HCT116 (cell line): ENCODE data around the gene MED10. TPM values are rescaled to one million over a fixed set of nuclear protein-coding genes. Genes with fewer than 3 reads are reported as not detected.

ENCODE experiments used
- ATAC-seq: fragments of 200-7000 bp; cut with Tn5 transposase; 2 replicates; pipeline ENCODE4 v1.9.1; 2020; ENCODE audit warnings: mild to moderate bottlenecking, moderate library complexity
- BruUV-seq: library from RNA; stranded (reverse); fragments of 400-500 nt; replicated peaks from 2 replicates; lab custom pipeline; 2021; lab: Mats Ljungman, UMichigan
- CTCF ChIA-PET: fragments of 300-600 bp; sonication (Branson Sonifier 250); formaldehyde crosslinking; loops from one replicate; lab custom pipeline; 2021; ENCODE audit warnings: antibody characterized with exemption; lab: Charles Lee
- POLR2A ChIA-PET: fragments of 300-600, 350-600 bp; sonication (Branson Sonifier 250); formaldehyde crosslinking; loops from one replicate; lab custom pipeline; 2021; ENCODE audit warnings: antibody characterized with exemption; lab: Charles Lee
- RAD21 ChIA-PET, 2 experiments: fragments of 300-600 bp; sonication (Branson Sonifier 250); formaldehyde crosslinking; loops; one replicate each; lab custom pipeline; 2023; ENCODE audit warnings: low total read pairs in 2 of 2; ENCODE audit not compliant: uncharacterized antibody in 2 of 2, unreplicated experiment in 2 of 2, low non-redundant PET in 1 of 2; lab: Charles Lee
- DNase-seq: peaks from one replicate; pipeline ENCODE4 v3.0.0-alpha.2; 2010; ENCODE audit warnings: low read depth, low spot score
- H2AFZ ChIP-seq: fragments of 200-600 bp; shearing (Covaris generic), sonication (generic); 2 replicates; pipeline ENCODE4 v1.6.1; 2017; ENCODE audit warnings: low read depth, mixed run types, mixed read lengths, antibody characterized with exemption, low read length; ENCODE audit not compliant: poor library complexity, severe bottlenecking
- H3K27ac ChIP-seq: 2 replicates; pipeline ENCODE4 v1.5.1; 2012; ENCODE audit warnings: low read depth, low read length
- H3K27me3 ChIP-seq: fragments of 200-600 bp; sonication (generic); 2 replicates; pipeline ENCODE4 v1.6.1; 2016; ENCODE audit warnings: mixed run types, low read length, mixed read lengths; ENCODE audit not compliant: insufficient read depth
- H3K36me3 ChIP-seq, 2 experiments: fragments of 200-500 bp in 1 of 2; fragments of 200-600 bp in 1 of 2; sonication (Bioruptor generic) in 1 of 2; sonication (generic) in 1 of 2; 2 replicates each; pipeline versions ENCODE4 v1.5.1 to v1.6.1; 2014 to 2016; ENCODE audit warnings: low read length in 2 of 2, inconsistent platforms in 1 of 2, mixed read lengths in 1 of 2, mixed run types in 1 of 2; ENCODE audit not compliant: insufficient read depth in 2 of 2, control insufficient read depth in 1 of 2
- H3K4me1 ChIP-seq, 2 experiments: fragments of 200-600 bp in 1 of 2; sonication (generic) in 1 of 2; 2 replicates each; pipeline versions ENCODE4 v1.5.1 to v1.6.1; 2012 to 2017; ENCODE audit warnings: low read length in 2 of 2, inconsistent platforms in 1 of 2, mild to moderate bottlenecking in 1 of 2, mixed read lengths in 1 of 2, mixed run types in 1 of 2, moderate library complexity in 1 of 2; ENCODE audit not compliant: insufficient read depth in 2 of 2, control insufficient read depth in 1 of 2
- H3K4me2 ChIP-seq: fragments of 200-600 bp; sonication (generic); 2 replicates; pipeline ENCODE4 v1.6.1; 2017; ENCODE audit warnings: mixed run types, low read length, mixed read lengths
- H3K4me3 ChIP-seq, 2 experiments: fragments of 200-600 bp in 1 of 2; sonication (generic) in 1 of 2; replicated peaks in 1 of 2; 2 replicates each; pipeline ENCODE4 v1.5.1; 2011 to 2016; ENCODE audit warnings: low read length in 2 of 2, control low read depth in 1 of 2, low read depth in 1 of 2, mild to moderate bottlenecking in 1 of 2, mixed read lengths in 1 of 2, mixed run types in 1 of 2
- H3K79me2 ChIP-seq: fragments of 200-600 bp; sonication (generic); 2 replicates; pipeline ENCODE4 v1.6.1; 2017; ENCODE audit warnings: mild to moderate bottlenecking, mixed run types, low read length, moderate library complexity, mixed read lengths; ENCODE audit not compliant: insufficient read depth
- H3K9ac ChIP-seq: fragments of 200-600 bp; sonication (generic); 2 replicates; pipeline ENCODE4 v1.6.1; 2016; ENCODE audit warnings: low read length, mixed read lengths
- H3K9me2 ChIP-seq: fragments of 200-600 bp; sonication (generic), shearing (Covaris generic); 2 replicates; pipeline ENCODE4 v1.6.1; 2017; ENCODE audit warnings: mixed run types, mild to moderate bottlenecking, moderate library complexity; ENCODE audit not compliant: insufficient read depth
- H3K9me3 ChIP-seq, 2 experiments: fragments of 200-500 bp in 1 of 2; fragments of 200-600 bp in 1 of 2; sonication (Bioruptor generic) in 1 of 2; sonication (generic) in 1 of 2; 2 replicates each; pipeline ENCODE4 v1.6.1; 2014 to 2017; ENCODE audit warnings: low read length in 2 of 2, mixed read lengths in 2 of 2, inconsistent platforms in 1 of 2, low read depth in 1 of 2, mild to moderate bottlenecking in 1 of 2, mixed run types in 1 of 2, moderate library complexity in 1 of 2; ENCODE audit not compliant: control insufficient read depth in 1 of 2, insufficient read depth in 1 of 2
- H4K20me1 ChIP-seq: fragments of 200-600 bp; sonication (generic), shearing (Covaris generic); 2 replicates; pipeline ENCODE4 v1.6.1; 2017; ENCODE audit warnings: mixed run types, mild to moderate bottlenecking, moderate library complexity; ENCODE audit not compliant: insufficient read depth
- CBX3 ChIP-seq: IDR thresholded peaks from 2 replicates; pipeline ENCODE4 v1.6.1; 2012; ENCODE audit warnings: low read depth
- EZH2 ChIP-seq: fragments of 200-600 bp; sonication (generic); IDR thresholded peaks from 2 replicates; pipeline ENCODE4 v1.6.1; 2017; ENCODE audit warnings: antibody characterized with exemption, mixed run types
- JUND ChIP-seq: IDR thresholded peaks from 2 replicates; pipeline ENCODE4 v1.6.1; 2012
- SP1 ChIP-seq: IDR thresholded peaks from 2 replicates; pipeline ENCODE4 v1.6.1; 2012; ENCODE audit warnings: low read depth
- ZFX ChIP-seq: fragments of 450-650 bp; IDR thresholded peaks from 2 replicates; pipeline ENCODE4 v1.6.1; 2017
- intact Hi-C: fragments of 100-400 bp; cut with micrococcal nuclease; formaldehyde crosslinking; loops from 2 replicates; pipeline ENCODE4 v1.10.0; 2022
- total RNA-seq: library from RNA; stranded (reverse); gene quantifications from one replicate; pipeline ENCODE4 v1.2.1, GENCODE V29; 2021; ENCODE audit not compliant: unreplicated experiment
- TF ChIP-seq, protein P1 (sequence below): IDR thresholded peaks from 2 replicates; pipeline ENCODE4 v1.6.1; 2012
- TF ChIP-seq, protein P2 (sequence below): IDR thresholded peaks from 2 replicates; pipeline ENCODE4 v1.6.1; 2012
- TF ChIP-seq, protein P3 (sequence below): IDR thresholded peaks from 2 replicates; pipeline ENCODE4 v1.6.1; 2012; ENCODE audit warnings: low read depth

MED10 gene
- total RNA-seq, 1 experiment from 2014 or later: 35.0 TPM

DNA sequence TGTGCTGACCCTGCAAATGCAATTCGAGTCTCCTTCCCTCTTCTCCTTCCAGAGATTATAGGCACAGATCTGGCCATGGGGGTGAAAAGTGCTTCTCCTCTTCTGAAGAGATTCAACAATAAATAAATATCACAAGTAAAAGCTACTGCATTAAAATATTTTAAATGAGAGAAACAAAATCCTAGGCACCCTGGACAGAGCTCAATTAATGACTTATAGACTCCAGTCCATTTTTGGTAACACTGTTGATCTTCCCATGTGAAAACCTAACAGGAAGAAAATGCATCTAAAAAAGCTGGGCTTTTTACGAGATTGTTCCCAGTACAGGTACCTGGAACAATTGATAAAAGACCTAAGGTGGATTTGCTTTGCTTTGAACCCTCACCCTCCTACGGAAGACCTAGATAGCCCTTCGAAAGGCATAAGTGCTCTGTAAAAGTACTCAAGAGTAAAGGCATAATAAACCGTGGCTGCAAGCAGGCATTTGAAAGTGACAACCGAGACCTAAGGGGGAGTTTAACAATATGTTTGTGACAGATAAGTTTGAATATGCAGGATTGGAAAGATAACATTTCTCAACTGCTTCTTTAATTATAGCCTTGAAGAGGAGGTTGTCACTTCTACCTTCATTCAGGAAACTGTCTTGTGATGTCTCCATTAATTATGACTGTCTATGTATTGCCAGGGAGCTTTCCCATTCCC is 29.4 kb upstream of the MED10 start:
- H3K9me3 ChIP-seq: no peaks in the 10 kb centered on the region
- no peaks in the 10 kb centered on the region for H4K20me1 ChIP-seq
- no peaks in the 10 kb centered on the region for H3K79me2 ChIP-seq
- H3K27ac ChIP-seq: no peak overlapping the region
- ChIA-PET POLR2A (no interaction called here), CTCF (no interaction called here), RAD21 (no interaction called here)
- H3K9me2 ChIP-seq: no peaks in the 10 kb centered on the region
- BruUV-seq: no TSS peak
- no peak overlapping the region for H2AFZ ChIP-seq
- no peaks in the 10 kb centered on the region for H3K36me3 ChIP-seq
- intact Hi-C loops: no loop called here
- H3K9ac ChIP-seq: no peak overlapping the region
- H3K27me3 ChIP-seq: peaks cover 39% of the 10 kb centered on the region
- no peaks in the 10 kb centered on the region for H3K4me1 ChIP-seq
- no peak overlapping the region for H3K4me2 ChIP-seq
- ATAC-seq (no peak), DNase-seq (no peak)
- H3K4me3 ChIP-seq: no peak overlapping the region
- TF ChIP-seq, protein P1, sequence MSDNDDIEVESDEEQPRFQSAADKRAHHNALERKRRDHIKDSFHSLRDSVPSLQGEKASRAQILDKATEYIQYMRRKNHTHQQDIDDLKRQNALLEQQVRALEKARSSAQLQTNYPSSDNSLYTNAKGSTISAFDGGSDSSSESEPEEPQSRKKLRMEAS: no peak
- TF ChIP-seq, protein P2, sequence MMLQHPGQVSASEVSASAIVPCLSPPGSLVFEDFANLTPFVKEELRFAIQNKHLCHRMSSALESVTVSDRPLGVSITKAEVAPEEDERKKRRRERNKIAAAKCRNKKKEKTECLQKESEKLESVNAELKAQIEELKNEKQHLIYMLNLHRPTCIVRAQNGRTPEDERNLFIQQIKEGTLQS: no peak
- TF ChIP-seq, protein P3, sequence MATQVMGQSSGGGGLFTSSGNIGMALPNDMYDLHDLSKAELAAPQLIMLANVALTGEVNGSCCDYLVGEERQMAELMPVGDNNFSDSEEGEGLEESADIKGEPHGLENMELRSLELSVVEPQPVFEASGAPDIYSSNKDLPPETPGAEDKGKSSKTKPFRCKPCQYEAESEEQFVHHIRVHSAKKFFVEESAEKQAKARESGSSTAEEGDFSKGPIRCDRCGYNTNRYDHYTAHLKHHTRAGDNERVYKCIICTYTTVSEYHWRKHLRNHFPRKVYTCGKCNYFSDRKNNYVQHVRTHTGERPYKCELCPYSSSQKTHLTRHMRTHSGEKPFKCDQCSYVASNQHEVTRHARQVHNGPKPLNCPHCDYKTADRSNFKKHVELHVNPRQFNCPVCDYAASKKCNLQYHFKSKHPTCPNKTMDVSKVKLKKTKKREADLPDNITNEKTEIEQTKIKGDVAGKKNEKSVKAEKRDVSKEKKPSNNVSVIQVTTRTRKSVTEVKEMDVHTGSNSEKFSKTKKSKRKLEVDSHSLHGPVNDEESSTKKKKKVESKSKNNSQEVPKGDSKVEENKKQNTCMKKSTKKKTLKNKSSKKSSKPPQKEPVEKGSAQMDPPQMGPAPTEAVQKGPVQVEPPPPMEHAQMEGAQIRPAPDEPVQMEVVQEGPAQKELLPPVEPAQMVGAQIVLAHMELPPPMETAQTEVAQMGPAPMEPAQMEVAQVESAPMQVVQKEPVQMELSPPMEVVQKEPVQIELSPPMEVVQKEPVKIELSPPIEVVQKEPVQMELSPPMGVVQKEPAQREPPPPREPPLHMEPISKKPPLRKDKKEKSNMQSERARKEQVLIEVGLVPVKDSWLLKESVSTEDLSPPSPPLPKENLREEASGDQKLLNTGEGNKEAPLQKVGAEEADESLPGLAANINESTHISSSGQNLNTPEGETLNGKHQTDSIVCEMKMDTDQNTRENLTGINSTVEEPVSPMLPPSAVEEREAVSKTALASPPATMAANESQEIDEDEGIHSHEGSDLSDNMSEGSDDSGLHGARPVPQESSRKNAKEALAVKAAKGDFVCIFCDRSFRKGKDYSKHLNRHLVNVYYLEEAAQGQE: no peak
- no peak for TF ChIP-seq EZH2
- no peak for TF ChIP-seq ZFX
- no peak for TF ChIP-seq CBX3
- TF ChIP-seq JUND: no peak
- no peak for TF ChIP-seq SP1
- TF ChIP-seq, all 23 proteins: peak for 0
